IMR-90 (cell line): Measurements from ENCODE around the gene KRTAP19-1. TPM values are rescaled to one million over a fixed set of nuclear protein-coding genes. Genes with fewer than 3 reads are reported as not detected.

Source experiments
- ATAC-seq: fragments of 200-7000 bp; cut with Tn5 transposase; 2 replicates; pipeline ENCODE4 v1.9.1; 2020; ENCODE audit warnings: low read depth, mild to moderate bottlenecking, moderate library complexity
- BruUV-seq: library from RNA; stranded (reverse); fragments of 400-500 nt; replicated peaks from 2 replicates; lab custom pipeline; 2021; lab: Mats Ljungman, UMichigan
- CTCF ChIA-PET: fragments of 300-600 bp; formaldehyde crosslinking; extraction: SDS; loops from one replicate; lab custom pipeline; 2021; ENCODE audit warnings: antibody characterized with exemption; lab: Yijun Ruan, JAX
- POLR2A ChIA-PET: fragments of 300-600 bp; sonication (Branson Sonifier 250); formaldehyde crosslinking; loops from one replicate; lab custom pipeline; 2022; ENCODE audit warnings: antibody characterized with exemption; ENCODE audit not compliant: unreplicated experiment; lab: Charles Lee
- DNase-seq: peaks from one replicate; pipeline ENCODE4 v3.0.0; 2013
- H2AFZ ChIP-seq: replicated peaks from 2 replicates; pipeline ENCODE3; 2013; ENCODE audit warnings: low read length, mild to moderate bottlenecking; ENCODE audit not compliant: poor library complexity
- H2AK5ac ChIP-seq: 2 replicates; pipeline ENCODE4 v1.6.1; 2013; ENCODE audit warnings: low read depth, low read length, inconsistent platforms
- H2AK9ac ChIP-seq: replicated peaks from 2 replicates; pipeline ENCODE3; 2013; ENCODE audit warnings: mild to moderate bottlenecking, low read depth, low read length, moderate library complexity; ENCODE audit not compliant: poor library complexity
- H2BK120ac ChIP-seq: 2 replicates; pipeline ENCODE4 v1.6.1; 2013; ENCODE audit warnings: low read depth, low read length, inconsistent platforms
- H2BK15ac ChIP-seq: 3 replicates; pipeline ENCODE4 v1.6.1; 2013; ENCODE audit warnings: low read depth, low read length, inconsistent platforms
- H2BK20ac ChIP-seq: 2 replicates; pipeline ENCODE4 v1.6.1; 2013; ENCODE audit warnings: low read depth, mild to moderate bottlenecking, inconsistent platforms, low read length, moderate library complexity
- H2BK5ac ChIP-seq: 2 replicates; pipeline ENCODE4 v1.6.1; 2013; ENCODE audit warnings: mild to moderate bottlenecking, low read depth, low read length, inconsistent platforms; ENCODE audit not compliant: poor library complexity, severe bottlenecking
- H3K14ac ChIP-seq: replicated peaks from 2 replicates; pipeline ENCODE4 v1.6.1; 2013; ENCODE audit warnings: low read depth, low read length, inconsistent platforms
- H3K18ac ChIP-seq: 2 replicates; pipeline ENCODE4 v1.6.1; 2013; ENCODE audit warnings: low read depth, low read length, control low read depth
- H3K23ac ChIP-seq: 2 replicates; pipeline ENCODE4 v1.6.1; 2013; ENCODE audit warnings: low read depth, low read length, inconsistent platforms
- H3K27ac ChIP-seq: 2 replicates; pipeline ENCODE4 v1.5.1; 2013; ENCODE audit warnings: mild to moderate bottlenecking, control low read depth, low read length; ENCODE audit not compliant: insufficient read depth
- H3K27me3 ChIP-seq: 2 replicates; pipeline ENCODE4 v1.6.1; 2013; ENCODE audit warnings: low read length; ENCODE audit not compliant: control insufficient read depth, insufficient read depth
- H3K36me3 ChIP-seq: 2 replicates; pipeline ENCODE4 v1.6.1; 2013; ENCODE audit warnings: low read length, mixed read lengths; ENCODE audit not compliant: control insufficient read depth, insufficient read depth
- H3K4ac ChIP-seq: 2 replicates; pipeline ENCODE4 v1.6.1; 2013; ENCODE audit warnings: low read depth, low read length, inconsistent platforms
- H3K4me1 ChIP-seq: 2 replicates; pipeline ENCODE4 v1.6.1; 2013; ENCODE audit warnings: low read length, mixed read lengths; ENCODE audit not compliant: control insufficient read depth, insufficient read depth
- H3K4me2 ChIP-seq: 2 replicates; pipeline ENCODE4 v1.6.1; 2013; ENCODE audit warnings: low read depth, mild to moderate bottlenecking, control low read depth, low read length, moderate library complexity
- H3K4me3 ChIP-seq: 2 replicates; pipeline ENCODE4 v1.5.1; 2013; ENCODE audit warnings: low read depth, mild to moderate bottlenecking, control low read depth, low read length, moderate library complexity; ENCODE audit not compliant: insufficient read depth
- H3K56ac ChIP-seq: 2 replicates; pipeline ENCODE4 v1.6.1; 2013; ENCODE audit warnings: low read length, inconsistent platforms; ENCODE audit not compliant: insufficient read depth; ENCODE audit errors: extremely low read depth
- H3K79me1 ChIP-seq, 2 experiments: 2 replicates each; pipeline ENCODE4 v1.6.1; 2013; ENCODE audit warnings: low read length in 2 of 2, inconsistent platforms in 1 of 2, low read depth in 1 of 2
- H3K9ac ChIP-seq: 2 replicates; pipeline ENCODE4 v1.6.1; 2013; ENCODE audit warnings: low read depth, low read length, control low read depth
- H3K9me1 ChIP-seq: 2 replicates; pipeline ENCODE4 v1.6.1; 2013; ENCODE audit warnings: low read length, inconsistent platforms; ENCODE audit not compliant: insufficient read depth
- H3K9me3 ChIP-seq: 2 replicates; pipeline ENCODE4 v1.6.1; 2013; ENCODE audit warnings: low read length; ENCODE audit not compliant: control insufficient read depth, insufficient read depth
- H4K20me1 ChIP-seq: 2 replicates; pipeline ENCODE4 v1.6.1; 2013; ENCODE audit warnings: low read length, inconsistent platforms; ENCODE audit not compliant: insufficient read depth
- H4K5ac ChIP-seq: 2 replicates; pipeline ENCODE4 v1.6.1; 2013; ENCODE audit warnings: mild to moderate bottlenecking, low read depth, low read length, control low read depth
- H4K8ac ChIP-seq, 2 experiments: 2 replicates each; pipeline ENCODE4 v1.6.1; 2013; ENCODE audit warnings: low read depth in 2 of 2, low read length in 2 of 2, control low read depth in 1 of 2, inconsistent platforms in 1 of 2
- H4K91ac ChIP-seq: 2 replicates; pipeline ENCODE4 v1.6.1; 2013; ENCODE audit warnings: low read depth, low read length, inconsistent platforms; ENCODE audit not compliant: insufficient read depth
- BHLHE40 ChIP-seq: fragments of 150-350 bp; IDR thresholded peaks from 2 replicates; pipeline ENCODE4 v1.6.1; 2016; ENCODE audit warnings: mild to moderate bottlenecking, low read depth, low read length
- CEBPB ChIP-seq: IDR thresholded peaks from 2 replicates; pipeline ENCODE4 v1.6.1; 2012; ENCODE audit warnings: low read depth, low read length, improper control_type of control experiment
- CHD1 ChIP-seq: IDR thresholded peaks from 2 replicates; pipeline ENCODE4 v1.6.1; 2012; ENCODE audit warnings: low read depth, low read length, improper control_type of control experiment
- CTCF ChIP-seq: conservative IDR thresholded peaks from 2 replicates; pipeline ENCODE4 v1.5.1; 2012; ENCODE audit warnings: mild to moderate bottlenecking, low read depth, low read length, improper control_type of control experiment
- ELK1 ChIP-seq: fragments of 150-350 bp; IDR thresholded peaks from 2 replicates; pipeline ENCODE4 v1.6.1; 2016; ENCODE audit warnings: low read depth, mild to moderate bottlenecking, low read length, moderate library complexity, borderline replicate concordance
- FOS ChIP-seq: fragments of 150-350 bp; IDR thresholded peaks from 2 replicates; pipeline ENCODE4 v1.6.1; 2016; ENCODE audit warnings: low read depth, low read length
- MAFK ChIP-seq: IDR thresholded peaks from 2 replicates; pipeline ENCODE4 v1.6.1; 2012; ENCODE audit warnings: low read depth, low read length, improper control_type of control experiment
- MAZ ChIP-seq: IDR thresholded peaks from 2 replicates; pipeline ENCODE4 v1.6.1; 2012; ENCODE audit warnings: low read depth, mild to moderate bottlenecking, low read length, improper control_type of control experiment, moderate library complexity, borderline replicate concordance
- MXI1 ChIP-seq: IDR thresholded peaks from 2 replicates; pipeline ENCODE4 v1.6.1; 2012; ENCODE audit warnings: low read depth, mild to moderate bottlenecking, low read length, moderate library complexity, borderline replicate concordance
- NFE2L2 ChIP-seq: fragments of 150-350 bp; IDR thresholded peaks from 2 replicates; pipeline ENCODE4 v1.6.1; 2016; ENCODE audit warnings: low read depth, mild to moderate bottlenecking, low read length
- POLR2A ChIP-seq: IDR thresholded peaks from 2 replicates; pipeline ENCODE4 v1.6.1; 2012; ENCODE audit warnings: mild to moderate bottlenecking, low read depth, low read length
- RAD21 ChIP-seq: IDR thresholded peaks from 2 replicates; pipeline ENCODE4 v1.6.1; 2012; ENCODE audit warnings: low read length, improper control_type of control experiment
- RCOR1 ChIP-seq: IDR thresholded peaks from 2 replicates; pipeline ENCODE4 v1.6.1; 2012; ENCODE audit warnings: mild to moderate bottlenecking, low read length, improper control_type of control experiment; ENCODE audit not compliant: insufficient replicate concordance
- RFX5 ChIP-seq: IDR thresholded peaks from 2 replicates; pipeline ENCODE4 v1.8.0; 2012; ENCODE audit warnings: low read depth, mild to moderate bottlenecking, low read length, moderate library complexity
- SMC3 ChIP-seq: fragments of 150-350 bp; IDR thresholded peaks from 2 replicates; pipeline ENCODE4 v1.6.1; 2016; ENCODE audit warnings: low read depth, mild to moderate bottlenecking, antibody characterized with exemption, low read length, moderate library complexity
- USF2 ChIP-seq: fragments of 150-350 bp; IDR thresholded peaks from 2 replicates; pipeline ENCODE4 v1.6.1; 2017; ENCODE audit warnings: mild to moderate bottlenecking, antibody characterized with exemption, low read length, low read depth
- WGBS, 2 experiments: methylation state at CpG; one replicate each; pipeline versions ENCODE4 v1.1.5 to v1.1.7; 2013; ENCODE audit warnings: missing lambda C conversion rate in 2 of 2; ENCODE audit not compliant: insufficient read length in 1 of 2; ENCODE audit errors: extremely low coverage in 2 of 2; 5-methylcytosine and 5-hydroxymethylcytosine counted together
- dilution Hi-C: fragments of 300-500 bp; cut with HindIII; formaldehyde crosslinking; loops from one replicate; pipeline ENCODE4 v1.14.3; 2018; ENCODE audit warnings: low sequenced_read_pairs; ENCODE audit not compliant: unreplicated experiment
- in situ Hi-C: fragments of 300-500 bp; cut with MboI; formaldehyde crosslinking; loops from 3 replicates; pipeline ENCODE4 v1.14.3; 2019; ENCODE audit warnings: low sequenced_read_pairs, inconsistent platforms, mixed read lengths
- intact Hi-C: fragments of 100-400 bp; cut with micrococcal nuclease; formaldehyde crosslinking; loops from 2 replicates; pipeline ENCODE4 v1.10.0; 2022
- polyA plus RNA-seq, 3 experiments: library from polyadenylated mRNA; depleted of rRNA; stranded (reverse); fragments of >200 nt; gene quantifications; 2 replicates each; pipeline ENCODE4 v1.2.3, GENCODE V29; 2012; ENCODE audit warnings: low replicate concordance in 1 of 3
- total RNA-seq: library from RNA; depleted of rRNA; stranded (reverse); fragments of >200 nt; gene quantifications from 2 replicates; pipeline ENCODE4 v1.2.3, GENCODE V29; 2012

KRTAP19-1 gene
- total and polyA plus RNA-seq, 2 of the 4 experiments (the other 2 are of a cell fraction): not detected

DNA sequence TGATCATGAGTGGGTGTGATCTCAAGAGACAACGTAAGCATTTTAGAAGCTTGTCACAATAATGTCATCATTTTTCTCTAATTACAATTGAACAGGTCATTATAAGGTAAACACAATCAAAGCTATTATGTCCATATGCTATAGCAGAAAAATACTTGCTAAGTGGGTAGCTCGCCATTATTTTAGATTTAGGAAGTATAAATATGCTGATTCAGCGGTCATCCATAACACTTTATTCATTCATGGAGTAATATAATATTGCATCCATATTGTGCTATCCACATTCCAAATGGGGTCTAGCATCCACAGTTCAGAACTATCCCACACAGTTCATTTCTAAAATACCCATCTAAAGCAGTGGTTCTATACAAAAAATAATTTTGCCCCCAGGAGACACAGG, 31.7 kb downstream of the KRTAP19-1 start:
- in situ Hi-C loops (no loop called here), dilution Hi-C loops (no loop called here), intact Hi-C loops (no loop called here)
- ATAC-seq: no peak
- CTCF ChIA-PET: no interaction called here
- Histone ChIP-seq H3K56ac (no peak overlapping the region), H4K5ac (no peak overlapping the region), H4K91ac (no peak overlapping the region), H3K27ac (no peak overlapping the region), H2BK5ac (no peak overlapping the region), H3K9me1 (no peaks in the 10 kb centered on the region), H3K4me2 (no peak overlapping the region), H2AK5ac (no peak overlapping the region), H3K23ac (no peak overlapping the region), H3K4me1 (no peaks in the 10 kb centered on the region), H3K14ac (no peak overlapping the region), H3K27me3 (no peaks in the 10 kb centered on the region), H2BK20ac (no peak overlapping the region), H2BK15ac (no peak overlapping the region), H3K9me3 (peaks cover 8% of the 10 kb centered on the region; the same call in 1 of the 2 replicates), H3K9ac (no peak overlapping the region), H3K18ac (no peak overlapping the region), H3K4me3 (no peak overlapping the region), H2AFZ (no peak overlapping the region), H4K20me1 (no peaks in the 10 kb centered on the region), H3K4ac (no peak overlapping the region), H3K79me1 (no peaks in the 10 kb centered on the region), H2BK120ac (no peak overlapping the region), H3K36me3 (no peaks in the 10 kb centered on the region), H4K8ac (no peak overlapping the region), H2AK9ac (no peak overlapping the region)
- BruUV-seq: no TSS peak
- TF ChIP-seq CTCF (no peak), BHLHE40 (no peak), POLR2A (no peak), NFE2L2 (no peak), ELK1 (no peak), MAZ (no peak), RAD21 (no peak), USF2 (no peak), FOS (no peak), RFX5 (no peak), CEBPB (no peak), CHD1 (no peak), RCOR1 (no peak), SMC3 (no peak), MAFK (no peak), MXI1 (no peak)
- no peak for DNase-seq
- no CpG with 5 or more reads among the region's 3 CpGs for whole genome bisulfite sequencing, 2 experiments
- POLR2A ChIA-PET: no interaction called here
